Mesendoderm (in vitro differentiated cells): ENCODE data around the gene TPST2.
A peak's percentile ranks its signal among the peaks of the same experiment; 100 is the strongest.

Source experiments
- DNase-seq: peaks from one replicate; pipeline ENCODE4 v3.0.0; 2013
- H2AK5ac ChIP-seq: 2 replicates; pipeline ENCODE4 v1.6.1; 2013; ENCODE audit warnings: low read length, inconsistent platforms
- H2BK120ac ChIP-seq: 2 replicates; pipeline ENCODE4 v1.6.1; 2013; ENCODE audit warnings: low read depth, mild to moderate bottlenecking, low read length, moderate library complexity, mixed read lengths
- H2BK15ac ChIP-seq: replicated peaks from 2 replicates; pipeline ENCODE4 v1.6.1; 2013; ENCODE audit warnings: low read depth, mild to moderate bottlenecking, moderate library complexity
- H2BK5ac ChIP-seq: 2 replicates; pipeline ENCODE4 v1.6.1; 2013; ENCODE audit warnings: low read length, inconsistent platforms
- H3K18ac ChIP-seq: 2 replicates; pipeline ENCODE4 v1.6.1; 2013; ENCODE audit warnings: mild to moderate bottlenecking, low read length, mixed read lengths
- H3K23ac ChIP-seq: one replicate; pipeline ENCODE4 v1.6.1; 2013; ENCODE audit warnings: low read length
- H3K27ac ChIP-seq: 2 replicates; pipeline ENCODE4 v1.5.1; 2013; ENCODE audit warnings: low read depth, mild to moderate bottlenecking, inconsistent platforms, low read length, moderate library complexity
- H3K27me3 ChIP-seq: 2 replicates; pipeline ENCODE4 v1.6.1; 2013; ENCODE audit warnings: low read length, control low read depth, mild to moderate bottlenecking, inconsistent platforms; ENCODE audit not compliant: insufficient read depth, poor library complexity
- H3K36me3 ChIP-seq: 2 replicates; pipeline ENCODE4 v1.6.1; 2013; ENCODE audit warnings: low read length, inconsistent platforms; ENCODE audit not compliant: control insufficient read depth, insufficient read depth
- H3K4ac ChIP-seq: one replicate; pipeline ENCODE4 v1.6.1; 2013; ENCODE audit warnings: low read depth, mild to moderate bottlenecking, low read length, moderate library complexity
- H3K4me1 ChIP-seq: 2 replicates; pipeline ENCODE4 v1.6.1; 2013; ENCODE audit warnings: low read depth, low read length, inconsistent platforms; ENCODE audit not compliant: control insufficient read depth
- H3K4me2 ChIP-seq: 2 replicates; pipeline ENCODE4 v1.6.1; 2013; ENCODE audit warnings: low read length
- H3K4me3 ChIP-seq: 2 replicates; pipeline ENCODE4 v1.5.1; 2013; ENCODE audit warnings: mild to moderate bottlenecking, low read length
- H3K56ac ChIP-seq: one replicate; pipeline ENCODE4 v1.6.1; 2013; ENCODE audit warnings: low read length
- H3K79me1 ChIP-seq: 2 replicates; pipeline ENCODE4 v1.6.1; 2013; ENCODE audit warnings: low read length, inconsistent platforms
- H3K79me2 ChIP-seq: 2 replicates; pipeline ENCODE4 v1.6.1; 2013; ENCODE audit warnings: mild to moderate bottlenecking, low read length; ENCODE audit not compliant: control insufficient read depth, insufficient read depth
- H3K9ac ChIP-seq: 2 replicates; pipeline ENCODE4 v1.6.1; 2013; ENCODE audit warnings: low read length, inconsistent platforms
- H4K5ac ChIP-seq: one replicate; pipeline ENCODE4 v1.6.1; 2013; ENCODE audit warnings: low read length
- H4K8ac ChIP-seq: one replicate; pipeline ENCODE4 v1.6.1; 2013; ENCODE audit warnings: low read depth, mild to moderate bottlenecking, control low read depth, low read length, moderate library complexity
- WGBS: extraction: QIAGEN DNeasy Blood & Tissue Kit; methylation state at CpG from one replicate; pipeline ENCODE4 v1.1.7; 2013; ENCODE audit warnings: low lambda C conversion rate, missing lambda C conversion rate; ENCODE audit not compliant: insufficient coverage; ENCODE audit errors: extremely low coverage; 5-methylcytosine and 5-hydroxymethylcytosine counted together

TPST2 gene

DNA sequence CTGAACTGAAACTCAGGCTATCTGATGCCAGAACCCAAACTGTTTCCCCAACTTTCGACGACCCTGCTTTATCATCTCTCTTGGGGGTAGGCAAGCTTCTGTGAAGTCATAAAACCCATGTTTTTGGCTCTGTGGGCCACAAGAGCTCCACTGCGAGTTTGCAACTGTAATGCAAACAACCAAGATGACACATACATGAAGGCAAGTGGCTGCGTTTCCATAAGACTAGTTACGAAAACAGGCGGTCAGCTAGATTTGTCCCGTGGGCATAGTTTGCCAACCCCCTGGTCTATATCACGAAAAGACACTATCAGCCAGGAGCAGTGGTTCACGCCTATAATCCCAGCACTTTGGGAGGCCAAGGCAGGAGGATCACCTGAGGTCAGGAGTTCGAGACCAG, 37.5 kb downstream of the TPST2 start:
- H2BK120ac ChIP-seq: no peak overlapping the region
- peak overlapping the region; percentile 2 for H3K27ac ChIP-seq
- H3K4me2 ChIP-seq: no peak overlapping the region
- H3K36me3 ChIP-seq: no peaks in the 10 kb centered on the region
- H3K23ac ChIP-seq: no peak overlapping the region
- no peak overlapping the region for H3K9ac ChIP-seq
- H3K4me3 ChIP-seq: no peak overlapping the region
- H3K4me1 ChIP-seq: peaks cover 10% of the 10 kb centered on the region
- WGBS: no CpG with 5 or more reads among the region's 10 CpGs
- no peak overlapping the region for H3K56ac ChIP-seq
- no peak overlapping the region for H2AK5ac ChIP-seq
- no peak for DNase-seq
- H2BK15ac ChIP-seq: no peak overlapping the region
- no peak overlapping the region for H2BK5ac ChIP-seq
- H3K79me2 ChIP-seq: peaks cover 71% of the 10 kb centered on the region
- no peak overlapping the region for H4K5ac ChIP-seq
- peaks cover 31% of the 10 kb centered on the region for H3K79me1 ChIP-seq
- H4K8ac ChIP-seq: no peak overlapping the region
- no peaks in the 10 kb centered on the region for H3K27me3 ChIP-seq
- no peak overlapping the region for H3K4ac ChIP-seq
- H3K18ac ChIP-seq: no peak overlapping the region

- Histone ChIP-seq H3K56ac (no peak overlapping the region), H4K8ac (no peak overlapping the region), H4K5ac (no peak overlapping the region), H3K36me3 (no peaks in the 10 kb centered on the region), H3K4me1 (peaks cover 10% of the 10 kb centered on the region), H3K4me3 (no peak overlapping the region), H3K23ac (no peak overlapping the region), H2AK5ac (no peak overlapping the region), H2BK15ac (no peak overlapping the region), H3K27ac (no peak overlapping the region), H2BK120ac (no peak overlapping the region), H3K4ac (no peak overlapping the region), H3K27me3 (no peaks in the 10 kb centered on the region), H3K18ac (no peak overlapping the region), H3K4me2 (no peak overlapping the region), H3K9ac (no peak overlapping the region), H2BK5ac (no peak overlapping the region), H3K79me2 (peaks cover 71% of the 10 kb centered on the region), H3K79me1 (peaks cover 25% of the 10 kb centered on the region)
- WGBS: no CpG with 5 or more reads among the region's 2 CpGs
- DNase-seq: no peak
Observed at GRCh38 chr22:26551568-26551967, 38.4 kb downstream of the TPST2 start.

- DNase-seq: peak; percentile 39
- no peak overlapping the region for H3K4me2 ChIP-seq
- H4K8ac ChIP-seq: no peak overlapping the region
- peaks cover 74% of the 10 kb centered on the region for H3K79me2 ChIP-seq
- peaks cover 26% of the 10 kb centered on the region for H3K79me1 ChIP-seq
- H3K4me3 ChIP-seq: no peak overlapping the region
- no peaks in the 10 kb centered on the region for H3K27me3 ChIP-seq
- peaks cover 10% of the 10 kb centered on the region for H3K4me1 ChIP-seq
- H3K18ac ChIP-seq: no peak overlapping the region
- peak overlapping the region; percentile 12 for H3K9ac ChIP-seq
- H2BK5ac ChIP-seq: no peak overlapping the region
- H3K56ac ChIP-seq: peak overlapping the region; percentile 43
- H3K36me3 ChIP-seq: no peaks in the 10 kb centered on the region
- H2BK120ac ChIP-seq: no peak overlapping the region
- no peak overlapping the region for H4K5ac ChIP-seq
- no CpG with 5 or more reads among the region's 8 CpGs for WGBS
- peak overlapping the region; percentile 66 for H3K23ac ChIP-seq
- no peak overlapping the region for H2AK5ac ChIP-seq
- H2BK15ac ChIP-seq: no peak overlapping the region
- H3K4ac ChIP-seq: no peak overlapping the region
- no peak overlapping the region for H3K27ac ChIP-seq
Observed at GRCh38 chr22:26550498-26551033, 39.4 kb downstream of the TPST2 start.

GRCh38 chr22:26549902-26550497, 39.9 kb downstream of the TPST2 start:
- no peak overlapping the region for H2BK5ac ChIP-seq
- DNase-seq: peak; percentile 40
- H3K27me3 ChIP-seq: no peaks in the 10 kb centered on the region
- no peak overlapping the region for H2BK120ac ChIP-seq
- no peak overlapping the region for H4K8ac ChIP-seq
- no peak overlapping the region for H3K9ac ChIP-seq
- no peak overlapping the region for H3K4me3 ChIP-seq
- peaks cover 27% of the 10 kb centered on the region for H3K79me1 ChIP-seq
- H3K4ac ChIP-seq: no peak overlapping the region
- no peaks in the 10 kb centered on the region for H3K36me3 ChIP-seq
- H3K4me1 ChIP-seq: peaks cover 6% of the 10 kb centered on the region
- no peak overlapping the region for H3K4me2 ChIP-seq
- no peak overlapping the region for H4K5ac ChIP-seq
- H3K18ac ChIP-seq: no peak overlapping the region
- H3K56ac ChIP-seq: peak overlapping the region; percentile 43
- WGBS: no CpG with 5 or more reads among the region's 4 CpGs
- H3K27ac ChIP-seq: no peak overlapping the region
- no peak overlapping the region for H2BK15ac ChIP-seq
- peaks cover 74% of the 10 kb centered on the region for H3K79me2 ChIP-seq
- no peak overlapping the region for H2AK5ac ChIP-seq
- peak overlapping the region; percentile 66 for H3K23ac ChIP-seq

DNA sequence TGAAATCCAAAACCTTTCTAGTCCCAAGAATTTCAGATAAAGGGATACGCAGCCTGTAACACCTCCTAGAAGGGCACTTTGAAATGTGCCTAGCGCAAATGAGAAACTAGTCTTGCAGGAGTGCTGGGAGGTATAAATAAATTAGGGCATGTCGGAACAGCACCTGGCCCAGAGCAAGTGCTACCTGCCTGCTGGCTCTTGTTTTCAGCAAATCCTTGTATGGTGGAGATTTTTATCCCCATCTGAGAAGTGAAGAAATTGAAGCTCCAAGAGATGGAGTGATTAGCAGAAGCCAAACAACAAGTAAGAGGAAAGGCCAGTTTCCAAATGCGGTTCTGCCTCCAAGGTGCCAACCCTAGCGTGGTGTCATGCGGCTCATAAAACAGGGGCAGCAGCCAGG, 40.9 kb downstream of the TPST2 start:
- peaks cover 29% of the 10 kb centered on the region for H3K79me1 ChIP-seq
- no peak overlapping the region for H3K23ac ChIP-seq
- no peaks in the 10 kb centered on the region for H3K27me3 ChIP-seq
- peaks cover 6% of the 10 kb centered on the region for H3K4me1 ChIP-seq
- H3K36me3 ChIP-seq: no peaks in the 10 kb centered on the region
- no peak for DNase-seq
- H2BK120ac ChIP-seq: no peak overlapping the region
- no peak overlapping the region for H3K56ac ChIP-seq
- no peak overlapping the region for H4K8ac ChIP-seq
- no peak overlapping the region for H3K9ac ChIP-seq
- no peak overlapping the region for H3K4ac ChIP-seq
- no CpG with 5 or more reads among the region's 6 CpGs for WGBS
- H3K4me2 ChIP-seq: no peak overlapping the region
- H2BK15ac ChIP-seq: no peak overlapping the region
- no peak overlapping the region for H2BK5ac ChIP-seq
- H3K18ac ChIP-seq: no peak overlapping the region
- H3K79me2 ChIP-seq: peaks cover 74% of the 10 kb centered on the region
- H3K4me3 ChIP-seq: no peak overlapping the region
- no peak overlapping the region for H4K5ac ChIP-seq
- no peak overlapping the region for H3K27ac ChIP-seq
- H2AK5ac ChIP-seq: no peak overlapping the region

DNA sequence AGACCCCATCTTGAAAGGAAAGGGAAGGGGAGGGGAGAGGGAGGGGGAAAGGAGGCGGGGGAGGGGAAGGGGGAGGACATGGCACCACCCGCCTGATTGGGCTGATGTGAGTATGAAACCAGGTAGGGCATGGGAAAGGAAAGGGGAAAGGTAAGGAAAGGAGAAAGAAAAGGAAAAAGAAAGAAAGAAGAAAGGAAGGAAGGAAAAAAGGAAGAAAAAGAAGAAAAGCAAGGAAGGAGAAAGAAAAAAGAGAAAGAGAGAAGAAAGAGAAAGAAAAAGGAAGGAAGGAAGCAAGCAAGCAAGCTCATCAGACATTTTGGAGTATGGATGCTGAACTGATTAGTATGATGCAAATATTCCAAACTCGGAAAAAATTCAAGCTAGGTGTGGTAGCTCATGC, 41.6 kb downstream of the TPST2 start:
- H4K8ac ChIP-seq: no peak overlapping the region
- no CpG with 5 or more reads among the region's 3 CpGs for WGBS
- H3K4me1 ChIP-seq: peaks cover 6% of the 10 kb centered on the region
- H3K4me3 ChIP-seq: no peak overlapping the region
- H2BK5ac ChIP-seq: no peak overlapping the region
- no peak overlapping the region for H3K4me2 ChIP-seq
- no peak overlapping the region for H3K4ac ChIP-seq
- H2BK120ac ChIP-seq: no peak overlapping the region
- no peak overlapping the region for H2BK15ac ChIP-seq
- no peak overlapping the region for H2AK5ac ChIP-seq
- no peak overlapping the region for H3K27ac ChIP-seq
- no peak for DNase-seq
- no peak overlapping the region for H3K18ac ChIP-seq
- no peak overlapping the region for H4K5ac ChIP-seq
- H3K9ac ChIP-seq: no peak overlapping the region
- H3K79me2 ChIP-seq: peaks cover 72% of the 10 kb centered on the region
- no peaks in the 10 kb centered on the region for H3K27me3 ChIP-seq
- no peak overlapping the region for H3K23ac ChIP-seq
- no peak overlapping the region for H3K56ac ChIP-seq
- peaks cover 31% of the 10 kb centered on the region for H3K79me1 ChIP-seq
- peaks cover 2% of the 10 kb centered on the region for H3K36me3 ChIP-seq
